ENCODE data around the gene N4BP3.
"Not testable (repeated sequence)": the region's sequence is repeated elsewhere in the genome, so short reads cannot be mapped to it uniquely, and the experiment has no call there.

N4BP3 gene

DNA sequence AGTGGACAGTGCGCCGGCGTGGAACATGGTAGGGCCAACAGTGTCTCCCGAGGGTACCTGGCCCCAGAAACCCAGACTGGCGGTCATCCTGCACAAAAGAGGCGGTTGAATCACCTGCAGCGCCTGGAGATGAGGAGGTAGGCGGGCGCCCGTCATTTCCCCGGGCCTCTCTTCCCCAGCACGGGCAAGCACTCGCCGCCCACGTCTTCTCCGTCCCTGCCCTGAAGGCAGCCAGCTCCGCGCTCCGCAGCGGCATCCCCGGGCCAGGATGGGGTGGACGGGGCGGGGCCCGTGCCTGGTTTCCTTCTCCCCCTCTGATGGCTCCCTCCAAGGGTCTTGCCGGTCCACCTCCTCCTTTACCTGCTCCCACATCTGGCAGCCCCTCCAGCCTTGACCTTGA lies 27.1 kb upstream of the N4BP3 start:
- Mint-ChIP-seq H3K9me3 (peaks cover 0 to 4% of the 10 kb centered on the region in 2 donors), H3K27ac (no peak overlapping the region), H3K27me3 (peaks cover 14% of the 10 kb centered on the region), H3K4me3 (no peak overlapping the region), H3K4me1 (peaks cover 25% of the 10 kb centered on the region)
- no peak for DNase-seq
- no peak for ATAC-seq

DNA sequence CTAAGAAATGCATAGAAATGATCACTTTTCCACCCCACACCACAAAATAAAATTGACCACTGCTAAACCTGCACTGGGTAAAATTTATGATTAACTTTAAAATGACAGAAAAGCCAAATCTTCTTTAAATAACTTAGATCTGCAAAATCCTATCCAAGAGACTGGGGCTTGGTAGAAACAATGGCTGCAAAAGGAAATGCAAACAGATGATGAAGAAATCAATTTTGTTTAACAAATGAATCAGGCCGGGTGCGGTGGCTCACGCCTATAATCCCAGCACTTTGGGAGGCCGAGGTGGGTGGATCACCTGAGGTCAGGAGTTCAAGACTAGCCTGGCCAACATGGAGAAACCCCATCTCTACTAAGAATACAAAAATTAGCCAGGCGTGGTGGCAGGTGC lies 26.1 kb upstream of the N4BP3 start:
- ATAC-seq, H3K9me3 Mint-ChIP-seq, DNase-seq, H3K4me3 Mint-ChIP-seq: not testable (repeated sequence)
- Mint-ChIP-seq H3K27me3 (peaks cover 14% of the 10 kb centered on the region), H3K4me1 (peaks cover 26% of the 10 kb centered on the region), H3K27ac (peak overlapping the region in 1 of 2 donors; percentile 4)

DNA sequence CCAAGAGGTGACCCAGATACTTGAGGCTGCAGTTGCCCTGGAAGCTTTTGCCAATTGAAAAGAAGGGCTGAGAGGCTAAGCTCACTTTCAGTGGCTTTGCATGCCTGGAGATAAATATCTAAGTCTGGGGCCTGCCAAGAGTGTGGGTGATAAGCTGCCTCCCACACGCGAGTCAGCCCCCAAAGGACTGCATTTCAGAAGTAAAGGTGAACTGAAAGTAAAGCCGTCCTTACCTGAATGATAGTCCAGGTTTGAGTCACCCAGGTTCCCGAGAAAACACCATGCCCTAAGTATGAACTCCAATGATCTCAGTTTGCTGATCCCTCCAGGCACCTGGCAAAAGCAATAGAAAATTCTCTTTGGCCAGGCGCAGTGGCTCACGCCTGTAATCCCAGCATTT lies 22.5 kb upstream of the N4BP3 start:
- H3K9me3 Mint-ChIP-seq: peaks cover 0 to 7% of the 10 kb centered on the region in 2 donors
- H3K27me3 Mint-ChIP-seq: peaks cover 7% of the 10 kb centered on the region
- peaks cover 34% of the 10 kb centered on the region for H3K4me1 Mint-ChIP-seq
- DNase-seq: peak in 1 of 2 donors; percentile 24
- no peak overlapping the region for H3K27ac Mint-ChIP-seq
- no peak for ATAC-seq
- H3K4me3 Mint-ChIP-seq: peak overlapping the region in 1 of 2 donors; percentile 6

DNA sequence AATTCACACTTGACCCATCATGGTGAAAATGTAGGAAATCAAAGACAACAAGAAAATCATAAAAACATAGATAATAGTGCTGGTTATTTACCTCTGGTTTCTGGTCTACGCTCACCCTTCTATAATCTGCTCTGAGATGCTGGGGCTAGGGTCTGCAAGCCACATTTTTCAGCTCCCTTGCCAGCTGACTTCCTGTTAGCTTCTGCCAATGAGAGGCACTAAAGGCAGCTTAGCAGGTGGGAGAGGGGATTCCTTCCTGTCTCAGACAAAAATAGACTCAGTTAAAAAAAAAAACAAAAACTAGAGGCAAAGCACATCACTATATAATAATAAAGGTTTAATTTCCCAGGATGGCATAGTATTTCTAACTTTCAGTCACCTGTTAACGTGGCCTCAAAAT lies 20.2 kb upstream of the N4BP3 start:
- H3K4me1 Mint-ChIP-seq: peaks cover 34% of the 10 kb centered on the region
- DNase-seq: no peak
- peaks cover 4 to 7% of the 10 kb centered on the region in 2 donors for H3K9me3 Mint-ChIP-seq
- no peaks in the 10 kb centered on the region for H3K27me3 Mint-ChIP-seq
- no peak overlapping the region for H3K27ac Mint-ChIP-seq
- no peak for ATAC-seq
- H3K4me3 Mint-ChIP-seq: no peak overlapping the region

DNA sequence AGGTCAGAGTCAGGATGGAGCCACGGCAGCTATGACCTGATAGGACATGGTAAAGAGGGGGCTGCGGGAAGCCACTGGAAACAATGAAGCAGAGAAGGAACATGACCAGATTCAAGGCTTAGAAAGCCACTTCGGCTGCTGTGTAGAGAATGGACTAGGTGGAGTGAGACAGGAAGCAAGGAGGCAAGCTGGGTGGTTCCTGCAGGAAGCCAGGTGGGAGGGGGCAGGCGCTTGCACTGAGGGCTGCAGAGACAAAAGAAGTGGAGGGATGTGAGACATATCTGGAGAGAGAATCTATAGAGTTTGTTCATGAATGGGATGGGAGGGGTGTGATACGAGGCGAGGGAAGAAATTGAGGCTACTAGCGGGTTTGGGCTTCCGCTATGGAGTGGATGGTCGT lies 19.0 kb upstream of the N4BP3 start:
- peak overlapping the region in 1 of 2 donors; percentile 1 for H3K4me3 Mint-ChIP-seq
- peak; percentile 48 for ATAC-seq

DNA sequence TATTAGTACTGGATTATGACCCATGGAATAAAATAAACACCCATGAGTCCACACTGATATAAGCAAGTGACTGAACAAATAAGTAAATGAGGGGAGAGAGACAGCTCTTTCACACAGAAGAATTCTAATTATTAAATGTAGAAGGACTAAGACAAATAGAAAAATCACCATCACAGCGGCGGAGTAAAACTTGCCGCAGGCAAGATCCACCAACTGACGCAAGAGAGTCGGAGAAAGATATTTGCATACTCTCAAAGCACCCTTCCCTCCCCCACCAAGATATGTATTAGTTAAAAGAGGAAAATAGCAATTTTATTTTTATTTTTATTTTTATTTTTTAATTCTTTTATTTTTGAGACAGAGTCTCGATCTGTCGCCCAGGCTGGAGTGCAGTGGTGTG lies 14.6 kb upstream of the N4BP3 start:
- DNase-seq: no peak
- no peaks in the 10 kb centered on the region for H3K27me3 Mint-ChIP-seq
- H3K4me3 Mint-ChIP-seq: no peak overlapping the region
- H3K27ac Mint-ChIP-seq: peak overlapping the region in 1 of 2 donors; percentile 59
- H3K9me3 Mint-ChIP-seq: peaks cover 0 to 4% of the 10 kb centered on the region in 2 donors
- ATAC-seq: no peak
- peaks cover 14% of the 10 kb centered on the region for H3K4me1 Mint-ChIP-seq

More for the DNA sequence above, 19.0 kb upstream of the N4BP3 start:
- Mint-ChIP-seq H3K9me3 (peaks cover 4 to 7% of the 10 kb centered on the region in 2 donors), H3K27ac (peak overlapping the region in 1 of 2 donors; percentile 22), H3K4me1 (peaks cover 34% of the 10 kb centered on the region), H3K27me3 (no peaks in the 10 kb centered on the region)
- no peak for DNase-seq

DNA sequence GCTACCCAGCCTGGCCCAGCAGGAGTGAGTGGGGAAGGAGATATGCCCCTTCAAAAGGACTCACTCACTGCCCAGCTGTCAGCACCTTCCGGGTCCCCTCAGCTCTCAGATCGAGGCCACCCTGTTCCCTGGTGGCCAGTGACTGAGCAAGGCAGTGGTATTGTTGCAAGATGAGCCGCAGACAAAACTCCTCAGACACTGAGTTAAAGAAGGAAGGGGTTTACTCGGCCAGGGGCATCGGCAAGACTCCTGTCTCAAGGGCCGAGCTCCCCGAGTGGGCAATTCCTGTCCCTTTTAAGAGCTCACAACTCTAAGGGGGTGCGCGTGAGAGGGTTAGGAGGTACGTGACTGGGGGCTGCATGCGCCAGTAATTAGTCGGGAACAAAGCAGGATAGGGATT lies 9.7 kb upstream of the N4BP3 start:
- no peak overlapping the region for H3K4me3 Mint-ChIP-seq
- H3K27ac Mint-ChIP-seq: no peak overlapping the region
- DNase-seq (no peak), ATAC-seq (no peak)
- no peaks in the 10 kb centered on the region for H3K27me3 Mint-ChIP-seq
- H3K9me3 Mint-ChIP-seq: no peaks in the 10 kb centered on the region
- H3K4me1 Mint-ChIP-seq: peaks cover 37% of the 10 kb centered on the region

DNA sequence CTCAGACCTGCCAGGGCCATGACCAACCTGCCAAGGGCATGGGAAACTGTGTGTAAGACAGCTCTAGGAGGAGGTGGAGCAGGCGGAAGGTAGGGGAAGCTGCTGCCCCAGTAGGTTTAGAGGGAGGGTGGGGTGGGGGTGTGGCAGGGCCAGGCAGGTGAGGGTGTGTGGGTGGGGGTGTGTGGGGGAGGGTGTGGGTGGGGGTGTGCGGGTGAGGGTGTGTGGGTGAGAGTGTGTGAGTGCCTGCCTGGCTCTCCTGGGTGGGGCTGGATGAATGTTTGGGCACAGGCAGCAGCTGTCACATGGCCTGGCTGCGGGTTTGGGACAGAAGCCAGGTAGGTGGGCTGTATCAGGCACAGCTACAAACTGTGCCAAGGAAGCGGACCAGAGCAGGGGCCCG lies 8.8 kb upstream of the N4BP3 start:
- Mint-ChIP-seq H3K4me1 (peaks cover 43% of the 10 kb centered on the region), H3K9me3 (no peaks in the 10 kb centered on the region), H3K27ac (peak overlapping the region in 1 of 2 donors; percentile 91), H3K4me3 (no peak overlapping the region), H3K27me3 (no peaks in the 10 kb centered on the region)
- no peak for DNase-seq
- no peak for ATAC-seq

DNA sequence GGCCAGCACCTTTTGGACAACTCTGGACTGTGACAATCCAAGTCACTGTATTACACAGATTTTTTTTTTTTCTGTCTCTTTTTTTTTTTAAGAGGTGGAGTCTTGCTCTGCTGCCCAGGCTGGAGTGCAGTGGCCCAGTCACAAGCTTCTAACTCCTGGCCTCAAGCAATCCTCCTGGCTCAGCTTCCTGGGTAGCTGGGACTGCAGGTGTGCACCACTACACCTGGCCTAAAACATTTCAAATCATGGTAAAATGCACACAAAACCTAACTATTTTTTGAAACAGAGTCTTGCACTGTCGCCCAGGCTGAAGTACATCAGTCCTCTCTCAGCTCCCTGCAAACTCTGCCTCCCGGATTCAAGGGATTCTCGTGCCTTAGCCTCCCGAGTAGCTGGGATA lies 7.2 kb upstream of the N4BP3 start:
- peak overlapping the region in 1 of 2 donors; percentile 27 for H3K27ac Mint-ChIP-seq
- H3K9me3 Mint-ChIP-seq: no peaks in the 10 kb centered on the region
- no peak overlapping the region for H3K4me3 Mint-ChIP-seq
- peaks cover 47% of the 10 kb centered on the region for H3K4me1 Mint-ChIP-seq
- ATAC-seq (no peak), DNase-seq (no peak)
- no peaks in the 10 kb centered on the region for H3K27me3 Mint-ChIP-seq

DNA sequence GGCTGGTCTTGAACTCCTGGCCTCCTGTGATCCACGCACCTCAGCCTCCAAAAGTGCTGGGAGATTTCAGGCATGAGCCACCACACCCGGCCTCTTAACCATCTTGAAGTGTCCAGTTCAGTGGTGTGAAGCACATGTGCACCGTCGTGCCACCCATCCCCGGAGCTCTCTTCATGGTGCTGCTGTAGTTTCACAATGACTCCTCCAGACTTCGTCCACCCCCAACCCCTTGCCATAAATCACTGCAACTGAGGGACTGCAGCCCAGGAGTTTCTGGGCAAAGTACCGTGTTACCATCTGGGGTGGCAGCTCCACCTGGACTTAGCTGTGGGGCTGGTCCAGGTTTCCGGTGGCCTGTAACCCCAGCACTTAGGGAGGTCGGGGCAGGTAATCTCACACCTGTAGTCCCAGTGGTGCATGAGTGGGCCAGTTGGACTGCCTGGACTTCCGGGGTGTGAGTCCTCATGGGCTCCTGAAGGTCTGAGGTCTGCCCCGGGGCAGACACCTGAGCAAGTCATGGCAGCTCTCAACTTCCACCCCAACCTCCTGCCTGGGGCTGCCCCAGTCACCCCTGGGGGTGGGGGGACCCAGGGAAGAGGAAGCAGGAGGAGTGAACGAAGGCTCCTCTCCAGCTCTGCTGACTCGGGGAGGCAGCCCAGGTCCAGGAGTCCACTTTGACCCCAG lies 6.6 kb upstream of the N4BP3 start:
- Mint-ChIP-seq H3K27ac (peak overlapping the region in 1 of 2 donors; percentile 42), H3K9me3 (no peaks in the 10 kb centered on the region), H3K4me1 (peaks cover 47% of the 10 kb centered on the region), H3K27me3 (no peaks in the 10 kb centered on the region), H3K4me3 (no peak overlapping the region)
- no peak for DNase-seq
- ATAC-seq: no peak

DNA sequence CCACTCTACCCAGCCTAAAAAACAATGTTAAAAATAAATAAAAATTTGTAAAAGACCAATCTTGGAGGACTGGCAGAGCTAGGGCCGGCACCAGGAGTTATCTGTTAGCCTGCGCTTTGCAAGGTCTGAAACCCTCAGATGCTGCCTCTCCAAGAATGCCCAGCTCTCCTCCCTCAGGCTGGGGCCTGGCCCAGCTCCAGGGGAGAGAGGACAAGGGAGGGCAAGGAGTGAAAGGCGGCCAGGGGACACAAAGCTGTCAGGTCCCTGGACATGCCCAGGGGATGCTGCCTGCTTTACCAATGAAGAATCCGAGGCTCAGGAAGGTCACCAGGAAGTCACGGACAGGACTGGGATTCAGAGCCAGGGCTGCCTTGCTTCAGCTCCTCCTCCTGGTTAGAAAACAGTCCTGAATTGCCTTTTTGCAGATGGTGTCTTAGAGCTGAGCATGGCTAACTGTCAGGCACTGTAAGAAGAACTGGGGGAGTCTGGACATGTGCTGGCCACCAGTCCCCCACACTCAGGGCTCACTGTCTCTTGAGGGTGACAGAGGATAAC lies 5.5 kb upstream of the N4BP3 start:
- ATAC-seq (no peak), DNase-seq (no peak)
- Mint-ChIP-seq H3K4me1 (peaks cover 49% of the 10 kb centered on the region), H3K9me3 (no peaks in the 10 kb centered on the region), H3K4me3 (no peak overlapping the region), H3K27ac (no peak overlapping the region), H3K27me3 (no peaks in the 10 kb centered on the region)

DNA sequence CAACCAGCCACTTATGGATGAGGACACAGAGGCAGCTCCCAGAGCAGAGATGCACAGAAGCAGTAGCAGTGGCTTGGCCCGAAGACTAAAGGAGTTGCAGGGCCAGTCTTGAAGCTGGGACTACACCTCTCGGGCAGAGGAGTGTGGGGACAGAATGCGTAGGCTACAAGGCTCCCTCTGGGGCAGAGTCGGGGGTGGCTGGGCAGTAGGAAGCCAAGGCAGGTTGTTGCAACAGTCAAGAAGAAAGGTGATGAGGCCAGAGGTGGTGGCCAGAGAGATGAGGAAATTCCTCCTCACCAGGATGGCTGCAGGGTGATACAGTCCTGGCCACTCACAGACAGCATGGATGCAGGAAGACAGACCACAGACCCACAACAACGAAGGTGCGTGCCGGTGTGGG lies 4.9 kb upstream of the N4BP3 start:
- Mint-ChIP-seq H3K9me3 (no peaks in the 10 kb centered on the region), H3K4me1 (peaks cover 51% of the 10 kb centered on the region), H3K27me3 (no peaks in the 10 kb centered on the region), H3K4me3 (no peak overlapping the region), H3K27ac (no peak overlapping the region)
- DNase-seq (no peak), ATAC-seq (no peak)

DNA sequence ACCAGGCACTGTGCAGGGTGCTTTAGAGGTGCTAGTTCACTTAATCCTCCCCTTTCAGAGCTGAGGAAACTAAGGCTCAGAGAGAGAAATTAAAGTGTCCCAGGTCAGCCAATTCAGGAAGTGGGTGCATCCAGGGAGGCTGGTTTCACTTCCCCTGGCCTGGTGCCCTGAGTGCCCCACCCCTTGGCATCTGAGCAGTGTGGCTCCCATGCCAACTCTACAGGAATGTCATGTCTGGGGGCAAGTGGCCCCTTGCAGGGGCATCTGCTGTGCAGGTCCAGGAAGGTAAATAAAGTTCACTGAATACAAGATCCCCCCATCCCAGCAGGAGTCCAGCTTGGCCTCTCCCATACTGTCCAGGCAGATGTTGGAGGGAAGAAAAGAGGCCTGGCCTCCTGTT lies 4.4 kb upstream of the N4BP3 start:
- Mint-ChIP-seq H3K27me3 (no peaks in the 10 kb centered on the region), H3K4me1 (peaks cover 46% of the 10 kb centered on the region), H3K9me3 (no peaks in the 10 kb centered on the region), H3K4me3 (no peak overlapping the region), H3K27ac (no peak overlapping the region)
- ATAC-seq: no peak
- DNase-seq: no peak

DNA sequence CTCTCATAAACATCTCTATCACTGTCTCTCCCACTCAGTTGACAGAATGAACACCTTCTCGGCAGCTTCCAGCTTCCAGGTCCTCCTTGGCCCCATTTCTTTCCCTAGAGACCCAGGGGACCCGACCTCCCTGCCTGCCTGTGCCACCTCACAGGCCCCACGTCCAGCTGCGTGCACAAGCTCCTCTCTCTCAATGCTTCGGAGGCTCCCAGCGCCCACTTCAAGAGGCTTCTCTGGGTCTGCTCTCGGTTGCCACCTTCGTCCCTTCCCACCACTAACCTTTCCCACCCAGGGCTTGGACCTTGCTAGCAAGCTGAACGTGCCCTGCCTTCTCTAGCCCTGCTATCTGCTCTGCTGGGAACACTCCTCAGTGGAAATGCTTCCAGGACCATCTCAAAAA lies 2.8 kb upstream of the N4BP3 start:
- H3K9me3 Mint-ChIP-seq: no peaks in the 10 kb centered on the region
- no peak for DNase-seq
- no peak for ATAC-seq
- H3K4me1 Mint-ChIP-seq: peaks cover 39% of the 10 kb centered on the region
- H3K4me3 Mint-ChIP-seq: no peak overlapping the region
- H3K27me3 Mint-ChIP-seq: no peaks in the 10 kb centered on the region
- peak overlapping the region in 1 of 2 donors; percentile 21 for H3K27ac Mint-ChIP-seq

DNA sequence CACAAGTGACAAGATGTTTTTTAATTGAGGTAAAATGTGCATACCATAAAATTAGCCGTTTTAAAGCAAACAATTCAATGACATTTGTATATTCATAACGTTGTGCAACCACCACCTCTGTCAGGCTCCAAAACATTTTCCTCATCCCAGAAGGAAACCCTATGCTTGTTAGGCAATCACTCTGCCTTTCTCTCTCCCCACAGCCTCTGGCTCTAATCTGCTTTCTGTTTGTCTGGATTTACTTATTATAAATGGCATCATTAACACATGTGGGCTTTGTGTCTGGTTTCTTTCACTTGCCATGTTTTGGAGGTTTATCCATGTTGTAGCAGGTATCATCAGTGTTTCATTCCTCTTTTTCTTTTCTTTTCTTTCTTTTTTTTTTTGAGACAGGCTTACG lies 1.4 kb upstream of the N4BP3 start:
- Mint-ChIP-seq H3K4me3 (no peak overlapping the region), H3K27ac (no peak overlapping the region)
- DNase-seq: no peak

DNA sequence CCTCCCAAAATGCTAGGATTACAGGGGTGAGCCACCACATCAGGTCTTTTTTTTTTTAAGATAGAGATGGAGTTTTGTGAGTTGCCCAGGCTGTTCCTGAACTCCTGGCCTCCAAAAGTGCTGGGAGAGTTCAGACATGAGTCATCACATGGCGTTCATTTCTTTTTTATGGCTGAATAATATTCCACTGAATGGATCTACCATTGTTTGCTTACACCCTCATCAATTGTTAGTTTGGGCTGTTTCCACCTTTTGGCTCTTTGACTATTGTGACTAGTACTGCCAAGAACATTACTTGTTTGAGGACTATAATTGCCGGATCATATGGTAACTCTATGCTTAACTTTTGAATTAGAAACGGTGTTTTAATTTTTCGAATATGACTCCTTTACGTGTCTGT lies 787 bp upstream of the N4BP3 start:
- H3K4me1 Mint-ChIP-seq: peaks cover 50% of the 10 kb centered on the region
- ATAC-seq (no peak), DNase-seq (no peak)
- no peaks in the 10 kb centered on the region for H3K9me3 Mint-ChIP-seq
- no peaks in the 10 kb centered on the region for H3K27me3 Mint-ChIP-seq
- H3K4me3 Mint-ChIP-seq: peak overlapping the region; percentile 86 to 88
- H3K27ac Mint-ChIP-seq: no peak overlapping the region

More for the DNA sequence above, 1.4 kb upstream of the N4BP3 start:
- no peak for ATAC-seq
- H3K27me3 Mint-ChIP-seq: no peaks in the 10 kb centered on the region
- peaks cover 46% of the 10 kb centered on the region for H3K4me1 Mint-ChIP-seq
- H3K9me3 Mint-ChIP-seq: no peaks in the 10 kb centered on the region

Data from stimulated activated naive CD8-positive, alpha-beta T cell treated with anti-CD3 and anti-CD28 coated beads, Interleukin-15, amount 100 ng/mL, for 72 hours (primary cell).